Activated CD4-positive, alpha-beta T cell treated with anti-CD3 and anti-CD28 coated beads, Interleukin-2, amount 10 ng/mL, durations not matched to agents 7 days and 5 days (primary cell): ENCODE measurements around the gene ORM1. TPM values are rescaled to one million over a fixed set of nuclear protein-coding genes. Genes with fewer than 3 reads are reported as not detected.
"Not testable (repeated sequence)": the region's sequence is repeated elsewhere in the genome, so short reads cannot be mapped to it uniquely, and the experiment has no call there.

Experiments used
- CTCF ChIA-PET: fragments of 350-600 bp; sonication (Branson Sonifier 250); formaldehyde crosslinking; loops from one replicate; lab custom pipeline; 2021; ENCODE audit warnings: antibody characterized with exemption; lab: Charles Lee
- POLR2A ChIA-PET: fragments of 350-600 bp; sonication (Branson Sonifier 250); formaldehyde crosslinking; loops from one replicate; lab custom pipeline; 2021; ENCODE audit warnings: antibody characterized with exemption; lab: Charles Lee
- DNase-seq: peaks from one replicate; pipeline ENCODE4 v3.0.0-alpha.2; 2020
- H3K27ac Mint-ChIP-seq: one replicate; pipeline ENCODE4 v1.8.0; 2021; ENCODE audit warnings: mild to moderate bottlenecking, moderate library complexity, mixed read lengths
- H3K27me3 Mint-ChIP-seq: one replicate; pipeline ENCODE4 v1.8.0; 2021; ENCODE audit warnings: mixed read lengths
- H3K36me3 Mint-ChIP-seq: one replicate; pipeline ENCODE4 v1.8.0; 2021; ENCODE audit warnings: low read depth, mixed read lengths
- H3K4me1 Mint-ChIP-seq: one replicate; pipeline ENCODE4 v1.8.0; 2021; ENCODE audit warnings: mixed read lengths
- H3K4me3 Mint-ChIP-seq: one replicate; pipeline ENCODE4 v1.8.0; 2021; ENCODE audit warnings: mild to moderate bottlenecking, moderate library complexity, mixed read lengths
- H3K9me3 Mint-ChIP-seq: one replicate; pipeline ENCODE4 v1.8.0; 2021; ENCODE audit warnings: mixed read lengths
- total RNA-seq, 2 experiments: library from RNA; stranded (reverse); gene quantifications; one replicate each; pipeline ENCODE4 v1.2.3, GENCODE V29; 2021

The ORM1 gene
- total RNA-seq, 2 experiments from 2014 or later = not detected

GRCh38 chr9:114315723-114316363 is 7.1 kb upstream of the ORM1 start:
- peaks cover 5% of the 10 kb centered on the region for H3K4me1 Mint-ChIP-seq
- CTCF ChIA-PET = no interaction called here
- no peak for DNase-seq
- POLR2A ChIA-PET = no interaction called here
- H3K4me3 Mint-ChIP-seq = no peak overlapping the region
- H3K27me3 Mint-ChIP-seq = no peaks in the 10 kb centered on the region
- no peak overlapping the region for H3K27ac Mint-ChIP-seq
- H3K9me3 Mint-ChIP-seq = no peaks in the 10 kb centered on the region
- no peaks in the 10 kb centered on the region for H3K36me3 Mint-ChIP-seq

GRCh38 chr9:114316605-114317230 is 6.2 kb upstream of the ORM1 start:
- H3K27me3 Mint-ChIP-seq = no peaks in the 10 kb centered on the region
- H3K36me3 Mint-ChIP-seq = no peaks in the 10 kb centered on the region
- H3K9me3 Mint-ChIP-seq = no peaks in the 10 kb centered on the region
- H3K4me1 Mint-ChIP-seq = peaks cover 5% of the 10 kb centered on the region
- H3K27ac Mint-ChIP-seq = no peak overlapping the region
- H3K4me3 Mint-ChIP-seq = no peak overlapping the region
- no peak for DNase-seq
- CTCF ChIA-PET = no interaction called here
- POLR2A ChIA-PET = no interaction called here

DNA sequence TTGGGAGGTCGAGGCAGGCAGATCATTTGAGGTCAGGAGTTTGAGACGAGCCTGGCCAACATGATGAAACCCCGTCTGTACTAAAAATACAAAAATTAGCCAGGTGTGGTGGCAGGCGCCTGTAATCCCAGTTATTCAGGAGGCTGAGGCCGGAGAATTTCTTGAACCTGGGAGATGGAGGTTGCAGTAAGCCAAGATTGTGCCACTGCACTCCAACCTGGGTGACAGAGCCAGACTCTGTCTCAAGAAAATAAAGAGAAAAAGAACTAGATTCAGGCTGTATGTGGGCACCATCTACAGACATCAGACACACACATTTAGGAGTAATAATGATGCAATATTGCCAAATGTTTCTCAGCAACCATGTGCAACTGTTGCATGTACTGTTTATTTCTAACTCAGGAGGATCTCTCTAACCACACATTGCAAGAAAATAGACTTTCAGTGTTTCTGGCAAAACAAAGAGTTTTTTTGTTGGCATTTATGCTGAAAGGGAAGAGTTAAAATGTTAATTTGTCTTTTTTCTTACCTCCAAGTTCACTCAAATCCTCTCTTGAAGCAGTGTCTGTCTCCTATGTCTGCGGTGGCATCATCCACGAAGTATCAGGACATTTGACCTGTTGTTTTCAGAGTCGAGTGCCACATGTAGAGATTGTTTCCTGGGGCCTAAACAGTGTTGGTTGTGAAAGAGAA is 5.1 kb upstream of the ORM1 start:
- H3K4me1 Mint-ChIP-seq = peaks cover 5% of the 10 kb centered on the region
- no peak for DNase-seq
- H3K4me3 Mint-ChIP-seq = no peak overlapping the region
- H3K9me3 Mint-ChIP-seq = no peaks in the 10 kb centered on the region
- ChIA-PET CTCF (no interaction called here), POLR2A (no interaction called here)
- no peaks in the 10 kb centered on the region for H3K36me3 Mint-ChIP-seq
- H3K27me3 Mint-ChIP-seq = no peaks in the 10 kb centered on the region
- H3K27ac Mint-ChIP-seq = no peak overlapping the region

DNA sequence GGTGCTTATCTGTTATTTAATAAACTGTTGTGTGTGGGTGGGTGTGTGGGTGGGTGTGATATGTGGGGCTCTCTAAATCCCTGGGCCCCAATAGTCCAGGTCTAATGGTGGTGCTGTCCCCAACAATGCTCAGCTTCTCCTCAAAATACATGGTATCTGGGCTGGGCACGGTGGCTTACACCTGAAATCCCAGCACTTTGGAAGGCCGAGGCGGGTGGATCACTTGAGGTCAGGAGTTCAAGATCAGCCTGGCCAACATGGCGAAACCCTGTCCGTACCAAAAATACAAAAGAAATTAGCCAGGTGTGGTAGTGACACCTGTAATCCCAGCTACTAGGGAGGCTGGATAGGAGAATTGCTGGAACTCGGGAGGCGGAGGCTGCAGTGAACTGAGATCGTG is 4.5 kb upstream of the ORM1 start:
- Mint-ChIP-seq H3K27ac (no peak overlapping the region), H3K9me3 (no peaks in the 10 kb centered on the region)

GRCh38 chr9:114319147-114319546 is 3.8 kb upstream of the ORM1 start:
- ChIA-PET POLR2A (no interaction called here), CTCF (no interaction called here)
- Mint-ChIP-seq H3K9me3 (no peaks in the 10 kb centered on the region), H3K27me3 (no peaks in the 10 kb centered on the region), H3K27ac (no peak overlapping the region), H3K4me1 (peaks cover 5% of the 10 kb centered on the region), H3K4me3 (no peak overlapping the region), H3K36me3 (no peaks in the 10 kb centered on the region)
- DNase-seq = no peak

More for the DNA sequence above, 4.5 kb upstream of the ORM1 start:
- Mint-ChIP-seq H3K4me3 (no peak overlapping the region), H3K4me1 (peaks cover 5% of the 10 kb centered on the region), H3K36me3 (no peaks in the 10 kb centered on the region), H3K27me3 (no peaks in the 10 kb centered on the region)
- no peak for DNase-seq
- ChIA-PET POLR2A (no interaction called here), CTCF (no interaction called here)

- CTCF ChIA-PET = interaction anchor here (0.6 to 1.1 kb wide), 2 partner anchors 17 to 24 kb away, joined by 4 read pairs; no protein-coding TSS in a partner anchor
Observed at GRCh38 chr9:114320710-114321109, 2.2 kb upstream of the ORM1 start.

GRCh38 chr9:114321759-114322158 is 1.1 kb upstream of the ORM1 start:
- no peak overlapping the region for H3K4me3 Mint-ChIP-seq
- H3K27me3 Mint-ChIP-seq = no peaks in the 10 kb centered on the region
- POLR2A ChIA-PET = no interaction called here
- no peaks in the 10 kb centered on the region for H3K9me3 Mint-ChIP-seq
- H3K4me1 Mint-ChIP-seq = peaks cover 5% of the 10 kb centered on the region
- no peak for DNase-seq
- CTCF ChIA-PET = interaction anchor here (0.7 to 0.9 kb wide), 2 partner anchors 26 to 301 kb away, joined by 3 to 4 read pairs; no protein-coding TSS in a partner anchor
- no peaks in the 10 kb centered on the region for H3K36me3 Mint-ChIP-seq
- H3K27ac Mint-ChIP-seq = no peak overlapping the region

More at GRCh38 chr9:114320710-114321109, 2.2 kb upstream of the ORM1 start:
- H3K27me3 Mint-ChIP-seq, POLR2A ChIA-PET, H3K36me3 Mint-ChIP-seq, H3K9me3 Mint-ChIP-seq, H3K27ac Mint-ChIP-seq, H3K4me1 Mint-ChIP-seq, DNase-seq, H3K4me3 Mint-ChIP-seq: not testable (repeated sequence)

- CTCF ChIA-PET = interaction anchor here (0.7 to 0.9 kb wide), 2 partner anchors 26 to 300 kb away, joined by 3 to 4 read pairs; no protein-coding TSS in a partner anchor
- POLR2A ChIA-PET, H3K27me3 Mint-ChIP-seq, H3K36me3 Mint-ChIP-seq, DNase-seq, H3K4me3 Mint-ChIP-seq, H3K4me1 Mint-ChIP-seq, H3K9me3 Mint-ChIP-seq, H3K27ac Mint-ChIP-seq: not testable (repeated sequence)
Observed at GRCh38 chr9:114322160-114322818, 609 bp upstream of the ORM1 start.

DNA sequence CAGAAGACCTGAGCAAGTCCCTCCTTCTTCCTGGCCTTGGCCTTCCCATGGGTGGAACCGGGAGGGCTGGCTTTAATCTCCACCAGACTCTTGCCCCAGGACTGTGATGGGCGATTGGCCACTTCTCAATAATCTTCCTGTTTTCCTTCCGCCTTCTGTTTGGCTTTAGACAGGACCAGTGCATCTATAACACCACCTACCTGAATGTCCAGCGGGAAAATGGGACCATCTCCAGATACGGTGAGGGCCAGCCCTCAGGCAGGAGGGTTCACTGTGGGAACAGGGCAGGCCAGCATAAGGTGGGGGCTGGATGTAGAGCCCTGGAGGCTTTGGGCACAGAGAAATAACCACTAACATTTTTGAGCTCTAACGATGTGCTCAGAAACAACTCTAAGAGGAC is 951 bp downstream of the ORM1 start:
- H3K27me3 Mint-ChIP-seq, CTCF ChIA-PET, H3K27ac Mint-ChIP-seq, POLR2A ChIA-PET, H3K9me3 Mint-ChIP-seq, DNase-seq, H3K4me1 Mint-ChIP-seq, H3K4me3 Mint-ChIP-seq, H3K36me3 Mint-ChIP-seq: not testable (repeated sequence)

DNA sequence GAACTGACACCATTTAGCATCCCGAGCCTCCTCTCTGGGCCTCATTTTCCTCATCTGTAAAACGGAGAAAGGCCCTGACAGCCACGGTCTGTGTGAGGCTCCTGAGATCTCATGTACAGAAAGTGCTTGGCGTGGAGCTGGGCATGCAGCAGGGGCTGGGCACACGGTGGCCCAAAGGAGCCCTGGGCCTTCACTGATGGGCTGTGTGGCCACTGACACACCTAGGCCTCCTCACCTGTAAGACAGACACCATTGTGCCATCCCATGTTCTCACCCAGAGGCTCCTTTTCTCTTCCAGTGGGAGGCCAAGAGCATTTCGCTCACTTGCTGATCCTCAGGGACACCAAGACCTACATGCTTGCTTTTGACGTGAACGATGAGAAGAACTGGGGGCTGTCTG is 1.6 kb downstream of the ORM1 start:
- H3K36me3 Mint-ChIP-seq = no peaks in the 10 kb centered on the region
- DNase-seq = no peak
- H3K27ac Mint-ChIP-seq = no peak overlapping the region
- ChIA-PET POLR2A (no interaction called here), CTCF (no interaction called here)
- no peaks in the 10 kb centered on the region for H3K9me3 Mint-ChIP-seq
- H3K4me3 Mint-ChIP-seq = no peak overlapping the region
- no peaks in the 10 kb centered on the region for H3K4me1 Mint-ChIP-seq
- H3K27me3 Mint-ChIP-seq = no peaks in the 10 kb centered on the region

GRCh38 chr9:114324965-114325364 is 2.1 kb downstream of the ORM1 start:
- H3K4me1 Mint-ChIP-seq, H3K27ac Mint-ChIP-seq, CTCF ChIA-PET, H3K9me3 Mint-ChIP-seq, H3K4me3 Mint-ChIP-seq, H3K27me3 Mint-ChIP-seq, POLR2A ChIA-PET, DNase-seq, H3K36me3 Mint-ChIP-seq: not testable (repeated sequence)

DNA sequence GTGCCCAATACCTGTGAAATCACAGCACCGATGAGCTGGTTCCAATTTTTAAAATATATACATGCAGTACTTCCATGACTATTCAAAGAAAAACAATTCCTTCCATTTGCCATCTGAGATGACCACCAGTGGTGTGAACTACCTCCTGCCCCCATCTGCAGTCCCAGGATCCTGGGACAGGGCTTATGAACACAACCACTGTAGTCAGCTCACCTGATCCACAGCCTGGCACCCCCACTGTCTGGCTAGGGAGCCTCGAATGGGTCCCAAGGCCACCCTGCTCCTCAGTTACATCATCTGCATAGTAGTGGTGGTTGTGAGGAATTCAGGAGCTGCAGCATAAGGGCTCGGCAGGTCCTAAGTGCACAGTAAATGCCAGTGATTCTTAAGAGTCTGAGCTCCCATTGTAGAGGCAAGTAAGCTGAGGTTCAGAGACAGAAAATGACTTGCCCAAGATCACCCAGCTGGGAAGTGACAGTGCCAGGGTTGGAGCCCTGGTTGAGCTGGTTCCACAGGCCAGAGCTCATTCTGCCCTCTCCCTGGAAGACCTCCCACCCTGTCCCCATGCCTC is 2.9 kb downstream of the ORM1 start:
- CTCF ChIA-PET, H3K27ac Mint-ChIP-seq, H3K27me3 Mint-ChIP-seq, POLR2A ChIA-PET, H3K4me1 Mint-ChIP-seq, H3K36me3 Mint-ChIP-seq, H3K9me3 Mint-ChIP-seq, H3K4me3 Mint-ChIP-seq, DNase-seq: not testable (repeated sequence)
